GM12874 (cell line): Measurements from ENCODE around the gene C1orf21.

Experiments
- CTCF ChIP-seq: IDR thresholded peaks from 2 replicates; pipeline ENCODE4 v1.5.1; 2011; ENCODE audit warnings: low read depth, mild to moderate bottlenecking, control low read depth, low read length, moderate library complexity; ENCODE audit not compliant: insufficient read depth

The C1orf21 gene

GRCh38 chr1:184509105-184509504, 122.3 kb downstream of the C1orf21 start:
- TF ChIP-seq CTCF = no peak

GRCh38 chr1:184510110-184510509, 123.3 kb downstream of the C1orf21 start:
- no peak for TF ChIP-seq CTCF

GRCh38 chr1:184512724-184513123, 125.9 kb downstream of the C1orf21 start:
- no peak for TF ChIP-seq CTCF

GRCh38 chr1:184513421-184513820, 126.6 kb downstream of the C1orf21 start:
- TF ChIP-seq CTCF = no peak

- TF ChIP-seq CTCF = no peak
Measured at GRCh38 chr1:184513966-184514365, 127.1 kb downstream of the C1orf21 start.

- no peak for TF ChIP-seq CTCF
Measured at GRCh38 chr1:184514447-184514846, 127.6 kb downstream of the C1orf21 start.

- no peak for TF ChIP-seq CTCF
Measured at GRCh38 chr1:184517130-184517529, 130.3 kb downstream of the C1orf21 start.
